CD4-positive, alpha-beta T cell treated with Interferon alpha-2 for 1 hour (primary cell): ENCODE measurements around the gene SOCS1.

Experiments
- DNase-seq, 2 donors: peaks; one replicate each; pipeline ENCODE4 v3.0.0-alpha.2; 2020 to 2022

The SOCS1 gene

DNA sequence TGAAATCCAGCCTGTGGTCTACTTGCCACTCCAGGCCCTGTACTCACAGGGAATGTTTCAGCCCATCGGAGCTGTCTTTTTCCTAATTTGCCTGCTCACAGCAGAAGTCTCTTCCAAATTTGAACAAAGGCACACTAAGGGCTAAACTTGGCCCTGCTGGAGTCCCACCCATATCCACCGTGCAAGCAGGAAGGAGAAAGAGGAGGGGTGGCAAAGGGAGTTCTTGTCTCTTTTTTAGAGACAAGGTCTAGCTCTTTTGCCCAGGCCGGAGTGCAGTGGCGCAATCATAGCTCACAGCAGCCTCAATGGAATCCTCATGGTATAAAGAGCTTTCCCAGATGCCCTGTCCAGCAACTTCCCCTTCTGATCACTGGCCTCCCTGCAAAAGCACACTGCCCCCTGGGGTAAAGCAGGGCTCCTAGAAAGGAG lies 27.8 kb upstream of the SOCS1 start:
- DNase-seq: no peak

DNA sequence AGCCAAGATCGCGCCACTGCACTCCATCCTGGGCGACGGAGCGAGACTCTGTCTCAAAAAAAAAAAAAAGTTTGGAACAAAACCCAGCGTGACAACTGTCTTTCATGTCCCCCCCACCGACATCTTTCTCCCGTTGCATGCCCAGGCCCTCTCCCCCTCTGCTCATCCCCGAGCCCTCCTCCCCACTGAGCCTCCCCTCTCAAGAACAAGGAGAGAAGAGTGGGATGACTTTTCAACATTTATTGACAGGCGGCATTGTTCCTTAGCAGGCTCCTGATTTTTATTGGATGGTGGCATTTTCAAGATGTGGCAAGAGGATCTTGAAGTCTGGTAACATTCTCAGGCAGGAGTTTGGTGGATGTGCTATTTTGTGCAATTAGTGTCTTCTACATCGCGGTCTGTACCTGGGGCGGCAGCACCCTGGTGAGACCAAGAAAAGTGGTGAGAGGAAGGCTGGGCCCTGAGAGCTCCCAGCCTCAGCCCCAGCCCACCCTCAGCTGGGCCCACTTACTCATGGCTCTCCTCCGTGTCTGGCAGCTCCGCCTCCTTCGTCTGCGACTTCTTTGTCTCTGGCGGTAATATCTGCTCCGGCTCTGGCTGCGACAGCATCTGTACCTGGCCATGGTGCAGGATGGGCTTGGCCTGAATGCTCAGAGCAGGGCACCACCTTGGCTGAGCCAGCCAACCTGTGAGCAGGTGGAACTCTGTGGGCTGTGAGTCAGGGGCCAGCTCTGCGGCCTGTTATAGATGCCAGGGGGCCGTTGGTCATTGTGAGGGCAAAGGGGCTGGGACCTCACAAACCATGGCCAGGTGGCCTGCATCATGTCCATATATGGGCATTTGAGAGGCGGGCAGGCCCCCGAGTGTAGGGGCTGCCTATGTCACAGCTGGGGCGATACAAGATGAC lies 24.9 kb upstream of the SOCS1 start, which contains the start of gene PRM1:
PRM1 (minus strand) TSS at position 715 of the 907 bp plus-strand sequence; CDS start at position 623, 92 bp downstream.
- no peak for DNase-seq

DNA sequence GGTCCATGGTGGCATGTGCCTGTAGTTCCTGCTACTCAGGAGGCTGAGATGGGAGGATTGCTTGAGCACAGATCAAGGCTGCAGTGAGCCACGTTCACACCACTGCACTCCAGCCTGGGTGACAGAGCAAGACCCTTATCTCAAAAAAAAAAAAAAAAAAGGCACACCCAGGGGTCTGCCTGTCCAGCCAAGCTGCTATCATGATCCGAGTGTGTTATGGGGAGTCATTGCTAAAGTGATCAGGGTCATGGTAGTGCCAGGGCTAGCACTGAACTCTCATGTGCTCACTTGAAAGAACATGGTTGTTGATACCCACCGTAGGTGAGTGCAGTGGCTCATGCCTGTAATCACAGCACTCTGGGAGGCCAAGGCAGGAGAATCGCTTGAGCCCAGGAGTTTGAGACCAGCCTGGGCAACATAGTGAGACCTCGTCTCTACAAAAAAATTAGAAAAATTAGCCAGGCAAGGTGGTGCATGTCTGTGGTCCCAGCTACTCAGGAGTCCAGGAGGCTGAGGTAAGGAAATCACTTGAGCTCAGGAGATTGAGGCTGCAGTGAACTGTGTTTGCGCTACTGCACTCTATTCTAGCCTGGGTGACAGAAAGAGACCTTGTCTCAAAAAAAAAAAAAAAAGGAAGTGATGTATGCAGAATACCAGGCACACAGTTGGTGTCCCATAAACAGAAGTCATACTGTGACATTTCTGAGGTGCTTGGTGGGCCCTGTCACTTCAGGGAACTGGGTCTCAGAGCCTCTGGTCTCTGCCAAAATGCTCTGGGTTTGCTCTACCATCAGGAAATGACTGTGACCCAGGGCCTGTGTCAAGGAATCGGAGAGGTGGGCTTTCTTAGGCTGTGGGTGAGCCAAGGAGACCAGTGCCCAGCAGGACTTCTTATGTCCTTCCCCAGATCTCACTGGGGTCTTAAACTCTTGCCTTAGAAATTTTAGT lies 23.0 kb upstream of the SOCS1 start:
- peak in 1 of 2 donors; percentile 13 for DNase-seq

DNA sequence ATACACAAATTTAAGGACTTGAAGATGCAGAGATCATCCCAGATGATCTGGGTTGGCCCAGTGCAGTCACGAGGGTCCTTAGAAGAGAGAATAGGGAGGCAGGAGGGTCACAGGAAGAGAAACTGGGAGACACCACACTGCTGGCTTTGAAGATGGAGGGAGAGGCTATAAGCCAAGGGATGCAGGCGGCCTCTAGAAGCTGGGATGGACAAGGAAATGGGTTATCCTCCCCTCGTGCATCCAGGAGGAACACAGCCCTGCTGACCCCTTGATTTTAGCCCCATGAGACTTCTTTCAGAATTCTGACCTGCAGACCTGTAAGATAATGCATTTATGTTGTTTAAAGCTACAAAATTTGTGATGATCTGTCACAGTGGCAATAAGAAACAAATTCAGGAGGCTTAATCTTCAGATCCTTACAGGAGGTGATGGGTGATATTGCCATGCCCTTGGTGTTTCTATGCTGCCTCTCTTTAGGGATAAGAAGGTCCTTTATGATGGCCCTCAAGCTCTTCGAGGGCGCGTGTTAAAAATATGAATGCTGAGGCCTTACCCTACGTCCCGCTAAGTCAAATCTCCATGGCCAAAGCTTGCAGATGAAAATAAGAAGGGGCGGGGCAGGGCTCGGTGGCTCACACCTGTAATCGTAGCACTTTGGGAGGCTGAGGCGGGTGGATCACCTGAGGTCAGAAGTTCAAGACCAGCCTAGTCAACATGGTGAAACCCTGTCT lies 21.8 kb upstream of the SOCS1 start:
- no peak for DNase-seq

DNA sequence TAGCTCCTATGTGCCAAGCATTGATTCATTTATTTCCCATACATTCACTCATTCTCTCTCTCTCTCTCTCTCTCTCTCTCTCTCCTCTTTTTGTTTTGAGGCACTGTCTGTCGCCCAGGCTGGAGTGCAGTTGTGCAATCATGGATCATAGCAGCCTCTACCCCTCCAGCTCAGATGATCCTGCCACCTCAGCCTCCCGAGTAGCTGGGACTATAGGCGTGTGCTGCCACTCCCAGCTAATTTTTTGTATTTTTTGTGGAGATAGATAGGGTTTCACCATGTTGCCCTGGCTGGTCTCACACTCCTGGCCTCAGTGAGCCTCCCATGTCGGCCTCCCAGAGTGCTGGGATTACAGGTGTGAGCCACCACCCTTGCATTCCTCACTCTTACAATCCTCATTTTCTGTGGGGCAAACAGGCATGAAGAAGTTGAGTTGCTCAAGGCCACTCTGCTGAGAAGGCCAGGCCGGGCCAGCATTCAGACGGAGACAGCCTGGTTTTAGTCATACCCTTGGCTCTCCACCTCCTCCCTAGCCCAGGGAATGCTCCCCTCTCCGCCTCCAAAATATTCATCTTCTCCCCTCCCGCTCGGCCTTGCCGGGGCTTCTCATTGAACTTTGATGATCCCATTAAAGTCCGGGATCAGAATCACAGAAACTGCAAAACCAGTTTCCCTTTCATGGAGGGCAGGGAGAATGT lies 21.0 kb upstream of the SOCS1 start:
- DNase-seq: no peak

DNA sequence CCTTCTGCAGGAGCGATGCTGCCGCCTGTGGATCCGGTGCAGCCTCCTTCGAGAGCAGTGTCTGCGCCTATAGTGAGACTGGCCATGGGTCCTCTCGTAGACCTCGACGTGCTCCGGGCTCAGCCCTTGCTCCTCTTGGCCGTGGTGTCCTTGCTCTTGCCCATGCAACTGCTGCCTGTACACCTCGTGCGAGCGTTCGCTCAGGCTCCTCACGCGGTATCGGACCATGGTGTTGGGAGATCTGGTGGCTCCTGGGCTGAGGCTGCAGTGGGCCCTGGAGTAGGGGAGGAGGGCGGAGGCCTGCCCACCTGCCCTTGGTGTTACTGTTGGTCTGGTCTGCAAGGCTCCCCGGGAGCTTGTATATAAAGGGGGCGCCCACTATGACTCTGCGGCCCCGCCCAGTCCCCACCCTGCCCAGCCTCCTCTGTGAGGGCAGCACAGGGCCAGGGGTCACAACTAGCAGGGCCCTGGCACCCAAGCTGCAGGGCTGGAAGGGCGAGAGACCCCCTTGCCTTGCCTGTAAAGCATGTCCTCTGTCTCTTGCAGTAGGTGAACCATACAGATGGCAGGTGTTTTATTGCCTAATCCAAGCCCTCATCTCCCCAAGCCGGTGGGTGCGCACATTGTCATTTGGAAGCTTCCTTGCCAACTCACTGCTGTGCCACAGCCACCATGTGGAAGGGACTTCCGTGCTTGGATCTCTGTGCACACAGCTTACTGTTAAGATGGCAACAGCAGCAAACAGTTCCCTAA lies 20.3 kb upstream of the SOCS1 start, which contains the start of gene PRM2:
PRM2 (minus strand) TSS at position 338 of the 753 bp plus-strand sequence; CDS start at position 228, 110 bp downstream.
- no peak for DNase-seq

DNA sequence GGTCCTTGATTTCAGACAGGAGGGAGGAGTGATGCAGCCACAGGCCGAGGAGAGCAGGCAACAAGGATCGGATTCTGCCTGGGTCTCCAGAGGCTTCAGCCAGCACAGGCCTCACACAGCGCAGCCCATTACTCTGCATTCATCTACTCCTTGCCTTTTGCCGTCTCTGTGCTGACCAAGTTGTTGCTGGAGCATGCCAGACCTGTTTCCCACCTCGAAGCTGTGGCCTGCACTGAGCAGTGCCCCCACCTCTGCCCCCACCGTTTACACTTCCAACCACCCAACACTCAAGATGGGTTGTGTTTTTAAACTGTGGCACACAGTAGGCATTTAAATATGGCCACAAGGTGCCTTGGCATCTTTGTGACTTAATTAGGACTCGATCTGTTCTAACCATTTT lies 19.0 kb upstream of the SOCS1 start:
- no peak for DNase-seq

DNA sequence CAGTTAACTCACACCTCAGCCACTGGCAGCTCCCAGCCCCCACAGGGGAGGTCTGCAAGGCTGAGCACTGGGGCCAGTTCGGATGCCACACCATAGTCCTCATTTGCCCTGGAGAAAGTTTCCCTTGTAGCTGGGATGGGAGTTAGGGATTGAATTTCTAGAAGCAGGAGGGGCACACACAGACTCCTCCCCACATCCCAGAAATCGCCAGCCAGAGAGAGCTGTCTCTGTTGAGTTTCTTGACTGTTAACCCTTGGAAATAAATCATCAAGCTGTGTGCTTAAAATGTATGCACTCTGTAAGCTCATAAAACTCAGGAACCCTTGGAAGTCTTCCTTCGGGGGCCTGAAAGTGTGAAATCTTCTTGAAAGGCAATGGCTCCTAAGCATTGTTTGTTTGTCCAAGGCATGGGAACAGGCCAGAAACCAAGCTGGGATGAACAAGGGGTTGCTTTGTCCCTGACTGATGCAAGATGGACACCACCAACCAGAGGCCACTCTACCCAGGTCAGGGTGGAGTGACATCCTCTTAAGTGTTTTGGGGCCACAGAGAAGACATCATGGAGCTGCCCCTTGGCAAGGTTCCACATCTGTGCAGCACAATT lies 17.8 kb upstream of the SOCS1 start:
- DNase-seq: no peak

DNA sequence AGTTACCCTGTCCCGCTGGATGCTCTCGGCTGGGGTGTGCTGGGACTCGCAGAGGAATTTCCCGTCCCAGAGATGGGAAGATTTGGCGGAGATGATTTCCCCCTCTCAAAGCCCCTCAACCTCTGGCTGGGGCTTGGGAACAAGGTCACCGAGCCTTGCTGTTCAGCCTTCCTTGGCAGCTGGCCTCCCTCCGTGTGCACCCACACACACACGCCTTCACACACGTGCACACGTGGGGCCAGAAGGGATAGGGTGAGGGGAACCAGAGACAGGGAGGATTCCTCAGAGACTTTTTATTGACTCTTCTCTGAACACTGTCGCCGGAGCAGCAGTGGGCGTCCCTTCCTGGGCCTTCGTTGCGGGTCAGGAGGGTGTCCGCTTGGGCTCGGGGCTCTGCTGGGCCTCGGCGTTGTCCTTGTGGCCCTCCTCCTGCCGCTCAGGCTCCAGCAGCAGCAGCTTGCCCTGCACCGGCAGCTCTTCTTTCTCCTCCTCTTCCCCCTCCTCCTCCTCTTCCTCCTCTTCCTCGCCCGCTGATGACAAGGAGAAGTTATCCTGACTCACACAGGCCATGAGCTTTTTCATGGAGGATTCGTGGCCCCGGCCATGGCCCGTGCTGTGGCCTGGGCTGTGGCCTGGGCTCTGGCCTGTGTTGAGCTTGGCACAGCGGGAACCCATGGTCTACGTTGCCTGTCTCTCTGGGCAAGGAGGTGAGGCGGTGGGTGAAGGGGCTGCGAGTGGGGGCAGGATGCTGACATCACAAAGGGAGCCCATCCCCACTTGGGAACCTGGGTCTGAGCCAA lies 17.1 kb upstream of the SOCS1 start, which contains the start of gene PRM3:
PRM3 (minus strand) TSS at position 709 of the 800 bp plus-strand sequence; CDS start at position 675, 34 bp downstream.
- DNase-seq: no peak

DNA sequence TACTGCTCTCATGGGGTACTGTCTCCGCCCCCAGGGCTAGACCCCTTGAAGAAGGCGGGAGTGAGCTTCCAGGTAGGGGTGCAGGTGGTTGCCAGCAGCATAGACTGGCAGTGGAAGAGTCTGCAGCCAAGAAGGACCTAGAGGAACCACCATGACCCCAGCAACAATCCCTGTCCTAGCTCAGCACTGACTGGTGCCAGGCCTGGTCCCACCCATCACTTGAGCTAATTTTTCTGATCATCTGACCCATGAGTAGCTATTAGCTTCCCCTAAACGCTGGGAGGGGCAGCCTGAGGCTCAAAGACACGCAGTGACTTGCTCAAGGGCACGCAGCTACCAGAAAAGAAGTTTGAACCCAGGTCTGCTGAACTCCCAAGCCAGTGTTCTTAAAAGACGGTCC lies 16.5 kb upstream of the SOCS1 start:
- DNase-seq: no peak

DNA sequence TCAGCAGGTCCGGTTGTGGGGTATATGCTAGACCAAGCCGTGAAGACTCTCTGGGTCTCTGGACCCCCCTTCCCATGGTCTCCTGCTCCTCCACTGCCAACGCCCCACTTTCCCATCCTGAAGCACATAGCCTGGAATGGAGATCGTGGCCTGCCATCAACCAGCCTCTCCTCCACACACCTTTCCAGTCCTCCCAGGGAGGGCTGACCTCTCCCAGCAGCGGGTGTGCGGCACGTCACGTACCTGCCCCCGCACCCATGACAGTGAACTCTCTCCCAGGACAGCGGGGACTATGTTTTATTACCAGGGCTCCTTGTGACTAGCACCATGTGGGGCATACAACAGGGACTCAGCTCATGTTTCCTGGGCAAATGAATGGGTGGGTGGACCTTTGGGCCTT lies 15.6 kb upstream of the SOCS1 start:
- DNase-seq: no peak

DNA sequence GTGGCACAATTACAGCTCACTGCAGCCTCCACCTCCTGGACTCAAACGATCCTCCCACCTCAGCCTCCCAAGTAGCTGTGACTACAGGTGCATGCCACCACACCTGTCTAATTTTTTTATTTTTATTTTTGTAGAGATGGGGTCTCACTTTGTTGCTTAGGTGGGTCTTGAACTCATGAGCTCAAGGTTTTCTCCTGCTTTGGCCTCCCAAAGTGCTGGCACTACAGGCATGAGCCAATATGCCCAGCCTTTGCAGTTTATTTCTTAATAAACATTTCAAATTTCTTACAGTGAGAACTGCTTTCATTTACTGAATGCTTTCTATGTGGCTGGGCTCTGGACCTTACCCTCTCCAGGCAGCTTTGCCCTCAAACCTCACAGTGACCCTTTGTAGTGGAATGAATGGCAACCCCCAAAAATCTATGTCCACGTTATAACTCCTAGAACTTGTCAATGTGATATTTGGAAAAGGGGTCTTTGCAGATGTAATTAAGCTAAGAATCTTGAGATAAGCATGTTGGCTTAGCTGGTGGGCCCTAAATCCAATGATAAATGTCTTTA lies 14.7 kb upstream of the SOCS1 start:
- DNase-seq: no peak

DNA sequence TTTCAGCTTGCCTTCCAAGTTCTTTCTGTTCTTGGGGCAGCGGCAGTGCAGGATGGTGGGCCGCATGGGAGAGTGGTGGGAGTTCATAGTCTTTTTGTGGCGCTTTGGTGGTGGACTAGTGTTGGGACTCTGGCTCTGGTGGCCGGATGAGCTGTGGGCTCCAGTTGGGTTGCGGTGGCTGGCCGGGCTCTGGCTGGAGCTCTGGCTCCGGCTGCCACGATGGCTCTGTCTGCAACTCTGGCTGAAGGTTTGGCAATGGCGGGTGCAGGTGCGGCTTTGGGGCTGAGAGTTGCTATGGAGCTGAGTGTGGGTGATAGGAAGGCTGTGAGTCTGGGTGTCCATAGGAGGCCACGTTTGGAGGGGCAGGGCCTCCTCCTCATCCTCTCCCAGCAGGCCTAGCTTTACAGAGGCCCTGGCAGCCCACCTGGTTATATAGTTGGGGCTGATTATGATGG lies 12.9 kb upstream of the SOCS1 start, which contains the start of gene TNP2:
TNP2 (minus strand) TSS at position 405 of the 455 bp plus-strand sequence; CDS start at position 342, 63 bp downstream.
- no peak for DNase-seq

DNA sequence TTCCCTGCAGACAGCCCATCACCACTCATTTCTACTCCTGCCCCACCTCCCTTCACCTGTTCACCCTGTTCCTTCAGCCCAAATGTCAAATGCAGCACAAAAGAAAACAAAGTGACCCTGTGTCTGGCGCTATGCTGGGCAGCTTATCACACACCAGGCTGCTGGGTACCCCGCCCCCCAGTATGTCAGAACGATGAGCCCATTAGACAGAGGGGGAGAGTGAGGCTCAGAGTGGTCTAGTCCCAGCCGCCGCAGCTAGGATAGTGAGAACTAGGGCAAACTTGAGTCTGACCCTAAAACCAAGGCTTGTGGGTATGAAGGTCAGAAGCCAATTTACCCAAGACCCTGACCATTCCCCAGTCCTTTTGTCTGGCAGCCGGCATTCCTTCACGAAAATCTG lies 9.1 kb upstream of the SOCS1 start:
- DNase-seq: no peak

DNA sequence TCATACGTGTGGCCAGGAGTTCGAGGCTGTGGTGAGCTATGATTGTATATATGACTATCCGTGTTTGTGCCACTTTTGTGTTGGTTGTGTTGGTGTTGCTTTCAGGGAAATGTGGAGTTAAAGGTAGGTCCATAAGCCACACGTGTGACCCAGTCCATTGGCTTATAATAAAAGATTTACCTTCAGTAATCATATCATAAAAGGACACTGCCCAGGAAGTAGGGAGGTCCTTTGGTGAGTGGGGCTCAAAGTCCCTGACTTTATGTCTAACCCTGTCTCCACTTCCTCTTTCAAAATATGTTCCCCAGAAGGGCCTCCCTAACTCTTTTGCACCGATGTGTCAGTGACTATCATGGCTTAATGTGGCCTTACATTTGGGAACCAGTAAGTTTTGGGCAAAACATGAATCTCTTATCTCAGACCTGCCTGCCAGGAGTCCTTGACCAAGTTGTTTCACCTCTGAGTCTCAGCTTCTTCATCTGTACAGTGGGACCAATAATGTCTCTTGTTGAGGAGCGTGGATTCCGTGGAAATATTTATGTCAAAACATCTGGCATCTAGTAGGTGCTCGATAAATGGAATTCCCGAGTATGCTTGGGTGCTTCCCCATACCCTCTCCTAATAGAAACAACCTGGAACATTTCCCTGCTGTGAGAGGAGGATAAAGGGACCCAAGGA lies 8.3 kb upstream of the SOCS1 start:
- no peak for DNase-seq

DNA sequence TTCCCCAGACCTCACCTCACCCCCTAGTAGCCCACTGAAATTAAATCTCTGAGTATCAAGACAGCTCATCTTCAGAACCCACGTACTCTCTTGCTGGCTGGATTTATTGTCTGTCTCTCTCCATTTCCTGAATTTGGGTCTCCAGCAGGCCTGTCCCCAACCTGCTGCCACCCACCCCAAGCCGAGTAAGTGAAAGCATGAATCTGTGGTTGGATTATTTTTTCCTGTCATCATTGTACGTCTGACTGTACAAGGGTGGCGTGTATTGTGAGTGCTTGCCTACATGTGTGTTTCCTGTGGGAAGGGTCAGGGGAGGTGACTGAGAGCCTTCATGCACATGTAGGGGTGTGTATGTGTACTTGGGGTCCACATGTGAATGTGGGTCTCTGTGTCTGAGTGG lies 7.7 kb upstream of the SOCS1 start:
- DNase-seq: peak in 1 of 2 donors; percentile 51

DNA sequence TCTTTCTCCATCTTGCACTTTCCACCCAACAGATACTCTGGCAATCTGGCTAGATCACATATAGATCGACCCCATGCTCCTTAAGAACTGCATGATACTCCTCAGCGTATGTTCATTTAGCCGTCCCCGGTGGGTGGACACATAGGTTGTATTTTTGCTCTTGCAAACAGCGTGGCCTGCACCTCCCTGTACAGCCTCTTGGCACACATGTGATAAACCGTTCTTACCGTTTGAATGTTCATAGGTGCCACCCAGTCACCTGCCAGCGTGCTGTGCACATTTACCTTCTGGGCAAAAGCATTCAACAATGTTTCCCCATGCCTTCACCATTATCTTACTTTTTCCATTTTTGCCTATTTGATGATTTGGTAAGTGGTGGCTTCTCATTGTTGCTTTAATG lies 6.9 kb upstream of the SOCS1 start:
- no peak for DNase-seq

DNA sequence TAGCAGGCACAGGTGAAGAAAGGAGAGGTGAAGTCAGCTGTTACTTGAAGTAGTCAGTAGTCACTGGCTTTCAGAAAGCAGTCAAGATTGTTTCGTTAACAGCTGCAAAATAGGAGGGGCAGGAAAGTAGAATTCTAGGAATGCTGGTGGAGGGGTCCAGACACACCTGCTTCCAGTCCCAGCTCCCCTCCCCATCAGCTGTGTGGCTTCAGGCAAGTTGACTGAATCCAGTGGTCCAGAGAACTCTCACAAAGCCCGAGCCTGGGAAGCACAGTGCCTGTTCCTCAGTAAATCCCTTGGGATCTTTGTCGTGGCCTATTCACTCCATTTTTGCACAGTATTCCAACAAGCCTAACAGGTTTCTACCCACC lies 4.6 kb upstream of the SOCS1 start:
- no peak for DNase-seq
